RCC 7860 (cell line): ENCODE measurements around the gene ATP13A3.
"Not testable (repeated sequence)": the region's sequence is repeated elsewhere in the genome, so short reads cannot be mapped to it uniquely, and the experiment has no call there.

Experiments used
- DNase-seq: peaks from one replicate; pipeline ENCODE4 v3.0.0-alpha.2; 2015; ENCODE audit warnings: low spot score
- FAIRE-seq: peaks from 2 replicates; lab custom pipeline; 2012; peaks lifted over from hg19 to GRCh38; lab: Jason Lieb, UNC

The ATP13A3 gene

DNA sequence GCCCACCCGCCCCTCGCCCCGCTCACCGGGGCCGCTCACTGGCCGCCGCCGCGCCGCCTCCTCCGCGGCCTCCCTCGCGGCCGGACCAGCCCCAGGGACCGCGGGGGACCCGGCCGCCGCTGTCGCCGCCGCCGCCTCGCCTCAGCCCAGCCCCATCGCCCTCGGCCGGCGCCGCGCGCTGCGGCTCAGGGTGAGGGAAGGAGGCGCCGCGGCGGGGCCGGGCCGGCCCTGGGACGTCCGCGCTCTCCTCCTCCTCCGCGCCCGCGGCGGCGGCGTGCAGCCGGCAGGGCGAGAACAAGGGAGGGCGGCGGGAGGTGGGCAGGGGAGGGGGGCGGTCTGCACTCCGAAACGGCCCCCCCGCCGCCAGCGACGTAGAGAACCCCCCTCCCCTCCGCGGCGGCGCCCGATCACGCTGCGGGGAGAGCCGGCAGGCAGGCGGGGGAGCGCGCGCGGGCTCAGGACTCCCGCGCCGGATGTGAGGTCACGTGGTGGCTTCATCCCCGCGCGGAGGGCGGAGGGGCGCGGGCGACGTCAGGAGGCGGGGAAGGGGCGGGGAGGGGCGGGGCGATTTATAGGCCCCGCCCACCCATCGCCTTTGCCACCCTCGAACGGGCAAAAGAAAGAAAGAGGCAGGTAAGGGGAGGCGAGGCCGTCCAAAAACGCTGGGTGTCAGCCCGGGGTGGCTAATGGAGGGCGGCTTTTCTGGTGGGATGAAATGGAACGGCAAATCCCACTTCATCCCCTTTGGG is at the start of gene ATP13A3:
Gene ATP13A3, minus strand, starts transcription at position 463 of the 749 bp plus-strand sequence. CDS start 24,812 bp downstream, outside the sequence.
- no peak for FAIRE-seq
- DNase-seq = peak; percentile 83

DNA sequence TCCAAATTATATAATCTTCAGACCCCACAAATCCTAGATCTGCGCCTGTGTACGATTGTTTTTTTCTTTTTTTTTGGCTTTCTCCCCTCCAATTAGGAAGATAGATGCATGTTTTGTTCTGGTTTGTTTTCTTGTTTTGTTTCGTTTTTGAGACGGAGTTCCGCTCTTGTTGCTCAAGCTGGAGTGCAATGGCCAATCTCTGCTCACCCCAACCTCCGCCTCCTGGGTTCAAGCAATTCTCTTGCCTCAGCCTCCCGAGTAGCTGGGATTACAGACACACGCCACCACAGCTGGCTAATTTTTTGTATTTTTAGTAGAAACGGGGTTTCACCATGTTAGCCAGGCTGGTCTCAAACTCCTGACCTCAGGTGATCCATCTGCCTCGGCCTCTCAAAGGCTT is 48.4 kb upstream of the ATP13A3 start:
- DNase-seq, FAIRE-seq: not testable (repeated sequence)

DNA sequence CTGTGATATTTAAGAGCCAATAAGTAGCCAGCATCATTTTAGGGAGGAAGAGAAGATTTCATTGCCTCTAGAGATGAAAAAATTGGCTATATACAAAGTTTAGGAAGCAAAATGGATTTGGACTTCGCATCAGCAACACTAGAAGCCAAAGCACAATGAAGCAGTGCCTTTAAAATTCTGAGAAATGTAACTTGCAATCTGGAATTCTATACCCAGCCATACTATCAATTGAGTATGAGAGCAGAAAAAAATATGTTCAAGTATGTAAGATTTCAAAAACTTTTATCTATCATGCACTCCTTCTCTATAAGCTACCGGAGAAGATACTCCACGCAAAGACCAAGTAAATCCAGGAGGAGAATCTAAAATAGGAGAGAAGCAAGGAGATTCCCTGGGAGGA is 47.4 kb upstream of the ATP13A3 start:
- no peak for DNase-seq
- no peak for FAIRE-seq

DNA sequence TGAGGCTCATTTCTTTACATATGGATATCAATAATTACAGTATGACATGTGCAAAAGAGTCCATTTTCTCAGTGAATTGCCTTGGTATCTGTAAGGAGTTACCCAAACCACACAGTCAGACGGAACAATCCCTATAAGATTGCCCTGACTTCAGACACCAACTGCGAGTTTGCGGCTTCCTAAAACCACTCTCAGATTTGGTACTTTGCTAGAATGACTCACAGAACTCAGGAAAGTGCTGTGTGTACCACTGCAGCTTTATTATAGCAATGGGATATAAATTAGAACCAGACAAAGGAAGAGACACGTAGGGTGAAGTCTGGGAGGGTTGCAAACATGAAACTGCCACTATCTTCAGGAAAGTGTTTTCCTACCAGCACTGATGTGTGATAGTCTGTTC is 45.8 kb upstream of the ATP13A3 start:
- FAIRE-seq (no peak), DNase-seq (no peak)

- FAIRE-seq = no peak
- DNase-seq = no peak
Measured at GRCh38 chr3:194527726-194528125, 40.9 kb upstream of the ATP13A3 start.

- FAIRE-seq (no peak), DNase-seq (no peak)
Measured at GRCh38 chr3:194526164-194526563, 39.4 kb upstream of the ATP13A3 start.

GRCh38 chr3:194522579-194523046 is 35.8 kb upstream of the ATP13A3 start:
- FAIRE-seq = no peak

DNA sequence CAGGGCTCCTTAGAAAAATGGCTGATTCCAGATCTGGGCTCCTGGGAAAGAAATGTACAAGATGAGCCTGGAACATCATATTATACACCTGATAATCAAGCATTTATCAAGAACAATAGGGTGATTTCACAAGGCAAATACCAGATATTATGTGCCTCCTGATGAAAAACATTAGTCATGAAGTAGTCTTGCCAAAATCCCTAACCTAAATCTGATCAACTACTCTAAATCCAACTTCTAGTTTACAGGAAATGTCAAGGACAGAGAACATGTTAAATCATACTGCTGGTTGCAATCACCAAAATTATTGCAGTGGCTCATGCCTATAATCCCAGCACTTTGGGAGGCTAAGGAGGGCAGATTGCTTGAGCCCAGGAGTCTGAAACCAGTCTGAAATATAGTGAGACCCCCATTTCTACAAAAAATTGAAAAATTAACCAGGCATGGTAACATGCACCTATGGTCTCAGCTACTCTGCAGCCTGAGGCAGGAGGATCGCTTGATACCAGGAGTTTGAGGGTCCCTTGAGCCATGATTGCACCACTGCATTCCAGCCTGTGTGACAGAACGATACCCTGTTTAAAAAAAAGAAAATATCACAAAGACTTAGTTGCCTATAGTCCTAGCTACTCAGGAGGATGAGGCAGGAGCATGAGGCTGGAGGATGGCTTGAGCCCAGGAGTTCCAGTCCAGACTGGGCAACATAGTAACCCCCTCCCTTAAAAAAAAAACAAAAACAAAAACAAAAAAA is 34.9 kb upstream of the ATP13A3 start:
- DNase-seq = no peak

More at GRCh38 chr3:194522579-194523046, 35.8 kb upstream of the ATP13A3 start:
- DNase-seq = peak; percentile 8

GRCh38 chr3:194520682-194521162 is 33.9 kb upstream of the ATP13A3 start:
- not testable (repeated sequence) for FAIRE-seq, DNase-seq

More for the DNA sequence above, 34.9 kb upstream of the ATP13A3 start:
- no peak for FAIRE-seq

DNA sequence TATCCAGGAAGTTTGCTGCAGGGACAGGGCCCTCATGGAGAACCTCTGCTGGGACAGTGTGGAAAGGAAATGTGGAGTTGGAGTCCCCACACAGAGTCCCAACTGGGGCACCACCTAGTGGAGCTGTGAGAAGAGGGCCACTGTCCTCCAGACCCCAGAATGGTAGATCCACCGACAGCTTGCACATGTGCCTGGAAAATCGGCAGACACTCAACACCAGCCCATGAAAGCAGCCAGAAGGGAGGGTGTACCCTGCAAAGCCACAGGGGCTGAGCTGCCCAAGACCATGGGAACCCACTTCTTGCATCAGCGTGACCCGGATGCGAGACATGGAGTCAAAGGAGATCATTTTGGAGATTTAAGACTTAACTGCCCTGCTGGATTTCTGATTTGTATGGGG is 33.4 kb upstream of the ATP13A3 start:
- DNase-seq, FAIRE-seq: not testable (repeated sequence)

GRCh38 chr3:194518652-194519051 is 31.9 kb upstream of the ATP13A3 start:
- FAIRE-seq (no peak), DNase-seq (peak; percentile 48)

DNA sequence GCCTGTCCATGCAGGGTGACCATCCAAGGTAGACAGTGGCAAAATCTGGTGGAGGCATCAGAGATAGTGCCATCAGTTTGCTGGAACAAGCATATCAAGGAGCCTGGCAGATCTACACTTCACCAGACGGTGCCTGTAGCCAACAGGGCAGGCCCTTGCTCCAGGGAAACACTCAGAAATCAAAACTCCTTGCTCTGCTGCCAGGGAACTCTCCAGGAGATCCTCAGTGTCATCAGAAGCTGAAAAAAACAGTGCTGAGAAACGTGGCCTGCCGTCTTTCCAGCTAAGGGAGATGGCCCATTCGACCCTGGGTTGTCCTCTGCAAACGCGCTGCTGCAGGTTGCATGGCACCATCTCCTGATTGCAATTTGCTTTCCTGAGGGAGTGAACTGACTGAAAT is 30.5 kb upstream of the ATP13A3 start:
- DNase-seq (no peak), FAIRE-seq (no peak)

DNA sequence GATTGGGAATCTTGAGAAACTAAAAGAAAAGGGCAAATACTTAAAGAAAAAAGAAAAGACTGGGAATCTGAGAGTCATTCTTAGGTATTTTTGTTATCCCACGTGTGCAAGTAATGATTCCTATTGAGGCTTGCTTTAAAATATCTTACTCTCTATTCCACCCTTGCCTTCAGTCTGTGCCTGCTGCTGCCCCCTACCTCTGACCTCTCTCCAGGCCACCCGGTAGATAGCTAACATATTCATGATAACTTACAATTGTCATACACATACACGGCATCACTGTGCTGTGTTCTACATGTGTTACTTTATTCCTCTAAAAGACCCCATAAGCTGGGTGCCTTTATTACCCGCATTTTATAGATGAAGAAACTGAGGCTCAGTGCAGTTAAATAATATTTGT is 27.8 kb upstream of the ATP13A3 start:
- DNase-seq (no peak), FAIRE-seq (no peak)

DNA sequence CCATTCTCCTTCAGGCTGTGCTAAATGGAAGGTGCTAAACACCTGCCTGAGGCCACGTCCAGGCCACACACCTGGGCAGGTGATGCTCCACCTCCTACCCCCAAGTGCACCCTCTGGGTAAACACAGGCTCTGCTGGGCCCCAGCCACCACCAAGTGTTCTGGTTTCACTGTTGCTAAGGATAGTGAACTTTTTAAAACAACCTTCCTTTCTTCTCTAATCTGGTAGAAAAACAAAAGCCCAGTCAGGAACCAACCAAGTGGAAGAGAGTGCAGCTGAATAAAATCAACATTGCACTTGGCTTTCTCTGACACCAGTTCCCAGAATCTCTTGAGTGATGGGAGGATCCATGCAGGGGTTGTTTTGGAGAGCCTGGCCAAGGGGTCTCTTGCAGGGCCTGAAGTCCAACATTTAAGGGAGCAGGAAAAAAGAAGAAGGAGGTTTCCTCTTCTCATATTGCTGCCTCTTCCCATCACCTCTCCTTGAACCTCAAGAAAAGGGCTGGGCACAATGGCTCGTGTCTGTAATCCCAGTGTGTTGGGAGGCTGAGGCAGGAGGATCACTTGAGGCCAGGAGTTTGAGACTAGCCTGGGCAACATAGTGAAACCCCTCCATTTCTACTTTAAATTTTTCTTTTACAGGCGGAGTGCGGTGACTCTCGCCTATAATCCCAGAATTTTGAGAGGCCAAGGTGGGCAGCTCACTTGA is 26.2 kb upstream of the ATP13A3 start:
- DNase-seq (no peak), FAIRE-seq (no peak)

- FAIRE-seq (no peak), DNase-seq (no peak)
Measured at GRCh38 chr3:194508491-194509453, 22.0 kb upstream of the ATP13A3 start.

DNA sequence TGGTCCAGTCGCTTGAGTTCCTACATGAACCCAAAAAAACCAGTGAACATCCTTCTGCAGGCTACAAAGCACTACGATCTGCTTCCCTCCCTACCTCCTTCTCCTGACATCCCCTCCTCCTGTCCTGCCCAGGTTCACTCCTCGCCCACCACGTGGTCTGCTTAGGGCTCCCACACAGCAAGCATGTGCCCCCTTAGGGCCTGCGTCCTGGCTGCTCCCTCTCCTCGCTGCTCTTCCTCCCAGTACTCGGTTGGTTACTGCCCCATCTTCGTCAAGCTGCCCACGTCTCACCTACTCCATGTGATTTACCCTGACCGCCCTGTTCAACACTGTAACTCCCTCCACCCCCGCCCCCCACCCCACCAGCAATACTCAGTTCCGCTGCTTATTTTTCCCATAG is 20.8 kb upstream of the ATP13A3 start:
- FAIRE-seq (no peak), DNase-seq (no peak)

- FAIRE-seq (no peak), DNase-seq (no peak)
Measured at GRCh38 chr3:194505791-194506415, 19.1 kb upstream of the ATP13A3 start.

GRCh38 chr3:194504861-194505260 is 18.1 kb upstream of the ATP13A3 start:
- no peak for DNase-seq
- no peak for FAIRE-seq

DNA sequence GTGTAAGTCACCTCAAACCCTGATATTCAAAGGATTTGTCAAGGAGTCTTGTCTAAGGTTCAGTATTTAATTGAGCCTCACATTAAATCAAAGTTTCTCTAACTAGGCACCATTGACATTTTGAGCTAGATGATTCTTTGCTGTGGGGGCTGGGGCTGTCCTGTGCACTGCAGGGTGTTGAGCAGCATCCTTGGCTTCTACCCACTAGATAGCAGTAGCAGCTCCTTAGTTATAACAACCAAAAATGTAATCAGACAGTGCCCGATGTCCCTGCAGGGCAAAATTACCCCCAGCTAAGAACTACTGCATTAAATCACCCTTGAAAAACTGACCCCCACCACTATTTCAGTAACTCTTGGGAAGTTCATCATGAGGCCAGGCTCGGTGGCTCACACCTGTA is 17.3 kb upstream of the ATP13A3 start:
- FAIRE-seq (no peak), DNase-seq (no peak)
